Measurements from ENCODE around the gene DPP6. TPM values are rescaled to one million over a fixed set of nuclear protein-coding genes. Genes with fewer than 3 reads are reported as not detected.

Gene DPP6
- total RNA-seq, 3 donors from 2014 or later = 0.59 to 0.98 TPM; not detected in 1

DNA sequence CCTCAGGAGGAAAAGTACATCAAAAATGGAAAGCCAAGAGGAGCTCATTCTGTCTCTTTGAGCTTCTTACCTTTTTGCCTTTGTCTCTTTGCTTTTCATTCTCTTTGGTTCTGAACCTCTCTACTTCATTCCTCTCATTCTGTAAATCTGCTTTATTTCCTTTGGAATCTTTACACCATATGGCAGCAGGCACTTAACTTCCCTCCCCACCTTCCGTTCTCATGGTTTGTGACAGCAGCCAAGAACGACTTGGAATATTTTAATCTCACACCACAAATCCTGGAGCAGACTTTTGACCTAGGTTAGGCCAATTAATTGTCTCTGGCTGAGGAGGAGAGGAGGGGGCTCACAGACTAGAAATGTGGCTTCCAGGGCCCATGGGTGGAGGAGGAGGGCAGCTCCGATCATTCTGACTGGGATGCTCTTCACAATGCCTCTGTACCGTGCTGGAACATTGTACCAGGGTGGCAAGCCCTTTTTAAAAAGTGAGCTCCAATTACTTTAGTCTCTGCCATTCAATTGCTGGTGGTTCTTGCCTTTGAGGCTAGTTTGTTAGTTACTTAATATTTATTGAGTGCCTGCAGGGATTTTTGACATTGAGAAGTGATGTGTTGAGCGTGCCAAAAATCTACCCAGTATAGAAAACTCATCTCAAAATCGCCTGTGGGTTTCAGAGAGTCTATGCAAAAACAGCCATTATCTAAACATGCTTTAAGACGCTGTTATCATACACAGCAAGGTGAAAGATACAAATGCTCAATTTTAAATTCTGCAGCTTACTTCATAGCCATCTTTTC, 386.6 kb downstream of the DPP6 start:
- Histone ChIP-seq H3K4me3 (no peak overlapping the region), H3K27ac (no peak overlapping the region), H3K36me3 (no peaks in the 10 kb centered on the region), H3K27me3 (peaks cover 0 to 3% of the 10 kb centered on the region in 2 donors), H3K4me1 (no peaks in the 10 kb centered on the region), H3K9me3 (no peaks in the 10 kb centered on the region)
- no peak for DNase-seq (ENCODE audit: low spot score in 2 of 2)
- intact Hi-C loops (cut with DNase I; ENCODE audit: low total_unique reads) = no loop called here
- TF ChIP-seq, protein P1, sequence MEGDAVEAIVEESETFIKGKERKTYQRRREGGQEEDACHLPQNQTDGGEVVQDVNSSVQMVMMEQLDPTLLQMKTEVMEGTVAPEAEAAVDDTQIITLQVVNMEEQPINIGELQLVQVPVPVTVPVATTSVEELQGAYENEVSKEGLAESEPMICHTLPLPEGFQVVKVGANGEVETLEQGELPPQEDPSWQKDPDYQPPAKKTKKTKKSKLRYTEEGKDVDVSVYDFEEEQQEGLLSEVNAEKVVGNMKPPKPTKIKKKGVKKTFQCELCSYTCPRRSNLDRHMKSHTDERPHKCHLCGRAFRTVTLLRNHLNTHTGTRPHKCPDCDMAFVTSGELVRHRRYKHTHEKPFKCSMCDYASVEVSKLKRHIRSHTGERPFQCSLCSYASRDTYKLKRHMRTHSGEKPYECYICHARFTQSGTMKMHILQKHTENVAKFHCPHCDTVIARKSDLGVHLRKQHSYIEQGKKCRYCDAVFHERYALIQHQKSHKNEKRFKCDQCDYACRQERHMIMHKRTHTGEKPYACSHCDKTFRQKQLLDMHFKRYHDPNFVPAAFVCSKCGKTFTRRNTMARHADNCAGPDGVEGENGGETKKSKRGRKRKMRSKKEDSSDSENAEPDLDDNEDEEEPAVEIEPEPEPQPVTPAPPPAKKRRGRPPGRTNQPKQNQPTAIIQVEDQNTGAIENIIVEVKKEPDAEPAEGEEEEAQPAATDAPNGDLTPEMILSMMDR (IDR thresholded peaks at IDR 0.05) = no peak
- TF ChIP-seq POLR2A (IDR thresholded peaks at IDR 0.05) (no peak), POLR2AphosphoS5 (IDR thresholded peaks at IDR 0.05) (no peak)

DNA sequence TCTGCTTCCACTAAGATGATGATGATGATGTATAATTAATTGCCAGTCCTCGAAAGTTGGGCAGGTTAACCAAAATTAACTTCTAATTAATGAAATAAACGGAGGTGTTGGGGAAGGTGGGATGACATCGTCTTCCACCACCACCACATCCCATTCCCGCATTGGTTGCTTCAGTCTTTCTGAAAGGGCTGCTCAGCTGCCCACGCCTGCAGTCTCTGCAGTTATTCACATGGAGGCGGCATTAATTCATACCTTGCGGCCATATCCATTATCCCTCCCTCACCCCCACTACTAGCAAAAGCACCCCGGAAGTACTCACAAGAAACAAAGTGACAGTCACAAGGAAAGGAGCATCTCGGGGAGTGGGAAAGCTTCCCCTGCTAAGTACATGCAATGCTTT, 387.9 kb downstream of the DPP6 start:
- H3K36me3 ChIP-seq = no peaks in the 10 kb centered on the region
- DNase-seq (ENCODE audit: low spot score in 2 of 2) = no peak
- TF ChIP-seq, protein P1 (IDR thresholded peaks at IDR 0.05) = no peak
- TF ChIP-seq POLR2A (IDR thresholded peaks at IDR 0.05) = no peak
- TF ChIP-seq POLR2AphosphoS5 (IDR thresholded peaks at IDR 0.05) = no peak
- no peak overlapping the region for H3K27ac ChIP-seq
- no peaks in the 10 kb centered on the region for H3K9me3 ChIP-seq
- H3K4me1 ChIP-seq = no peaks in the 10 kb centered on the region
- intact Hi-C loops (cut with DNase I; ENCODE audit: low total_unique reads) = no loop called here
- peaks cover 0 to 3% of the 10 kb centered on the region in 2 donors for H3K27me3 ChIP-seq
- no peak overlapping the region for H3K4me3 ChIP-seq

DNA sequence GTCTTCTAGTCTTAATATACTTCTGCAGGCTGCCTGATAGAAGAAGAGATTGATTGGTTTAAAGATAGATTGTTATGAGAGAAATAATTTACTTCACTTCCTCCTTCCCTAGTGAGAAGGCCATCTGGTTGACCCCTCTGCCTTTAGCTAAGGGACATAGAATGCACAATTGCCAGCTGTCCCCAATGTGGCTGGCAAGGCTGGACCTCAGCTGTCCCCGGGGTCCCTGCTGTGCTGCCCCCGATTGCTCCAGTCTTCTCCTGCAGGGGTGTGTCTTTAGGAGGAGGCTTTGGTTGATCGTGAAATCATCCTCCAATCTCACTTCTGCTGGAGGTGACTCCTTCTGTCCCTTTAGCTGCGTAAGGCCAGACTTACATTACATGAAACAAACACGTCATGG, 388.5 kb downstream of the DPP6 start:
- no peaks in the 10 kb centered on the region for H3K36me3 ChIP-seq
- intact Hi-C loops (cut with DNase I; ENCODE audit: low total_unique reads) = no loop called here
- DNase-seq (ENCODE audit: low spot score in 2 of 2) = no peak
- peaks cover 0 to 3% of the 10 kb centered on the region in 2 donors for H3K9me3 ChIP-seq
- H3K27me3 ChIP-seq = peaks cover 0 to 3% of the 10 kb centered on the region in 2 donors
- H3K4me1 ChIP-seq = no peaks in the 10 kb centered on the region
- no peak overlapping the region for H3K4me3 ChIP-seq
- H3K27ac ChIP-seq = no peak overlapping the region
- no peak for TF ChIP-seq POLR2AphosphoS5 (IDR thresholded peaks at IDR 0.05)
- TF ChIP-seq, protein P1 (IDR thresholded peaks at IDR 0.05) = no peak
- TF ChIP-seq POLR2A (IDR thresholded peaks at IDR 0.05) = no peak

DNA sequence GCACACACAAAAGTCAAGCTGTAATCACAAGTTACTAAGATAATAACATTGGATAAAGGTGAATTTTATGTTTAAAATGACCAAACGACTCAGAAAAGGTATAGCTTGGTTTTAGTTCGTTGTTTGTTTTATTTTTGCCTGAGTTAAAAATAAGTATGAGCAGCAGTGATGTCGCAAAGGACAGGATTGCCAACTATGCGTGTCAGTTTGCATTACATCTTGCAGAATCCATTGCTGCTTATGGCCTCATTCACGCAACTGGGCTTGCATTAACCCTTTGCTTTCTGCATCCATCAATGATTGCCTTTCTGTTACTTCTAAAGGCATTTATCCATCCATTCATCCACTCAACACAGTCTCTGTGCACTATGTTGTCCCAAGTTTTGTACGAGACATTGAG, 389.6 kb downstream of the DPP6 start:
- Histone ChIP-seq H3K4me3 (no peak overlapping the region), H3K4me1 (no peaks in the 10 kb centered on the region), H3K27ac (no peak overlapping the region), H3K9me3 (peaks cover 0 to 8% of the 10 kb centered on the region in 2 donors), H3K36me3 (no peaks in the 10 kb centered on the region), H3K27me3 (no peaks in the 10 kb centered on the region)
- TF ChIP-seq POLR2AphosphoS5 (IDR thresholded peaks at IDR 0.05) (no peak), POLR2A (IDR thresholded peaks at IDR 0.05) (no peak)
- TF ChIP-seq, protein P1 (IDR thresholded peaks at IDR 0.05) = no peak
- no peak for DNase-seq (ENCODE audit: low spot score in 2 of 2)
- intact Hi-C loops (cut with DNase I; ENCODE audit: low total_unique reads) = no loop called here

DNA sequence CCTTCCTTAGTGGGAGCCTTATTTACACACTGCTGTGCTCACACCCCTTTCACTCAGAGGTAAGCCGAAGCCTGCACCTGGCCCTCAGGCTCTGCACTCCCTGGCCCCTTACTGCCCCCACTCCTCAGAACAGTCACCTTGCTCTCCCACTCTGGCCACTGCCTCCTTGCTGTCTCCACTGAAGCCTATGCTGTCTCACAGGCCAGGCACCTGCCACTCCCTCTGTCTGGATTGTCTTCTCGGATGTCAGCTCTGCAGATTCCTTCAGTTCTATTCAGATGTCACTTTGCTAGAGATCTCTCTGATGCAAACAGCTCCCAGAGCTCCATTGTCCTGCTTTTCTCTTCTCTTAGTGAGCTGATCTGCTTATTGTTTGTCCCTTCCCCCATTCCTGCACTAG, 390.7 kb downstream of the DPP6 start:
- Histone ChIP-seq H3K27me3 (no peaks in the 10 kb centered on the region), H3K9me3 (peaks cover 0 to 15% of the 10 kb centered on the region in 2 donors), H3K4me3 (no peak overlapping the region), H3K36me3 (no peaks in the 10 kb centered on the region), H3K4me1 (no peaks in the 10 kb centered on the region), H3K27ac (no peak overlapping the region)
- DNase-seq (ENCODE audit: low spot score in 2 of 2) = no peak
- TF ChIP-seq, protein P1 (IDR thresholded peaks at IDR 0.05) = no peak
- TF ChIP-seq POLR2AphosphoS5 (IDR thresholded peaks at IDR 0.05) (no peak), POLR2A (IDR thresholded peaks at IDR 0.05) (no peak)
- intact Hi-C loops (cut with DNase I; ENCODE audit: low total_unique reads) = no loop called here
